Lower leg skin (tissue), 4 donors: Measurements from ENCODE around the gene EXOC7. TPM values are rescaled to one million over a fixed set of nuclear protein-coding genes. Genes with fewer than 3 reads are reported as not detected.
"Not testable (repeated sequence)": the region's sequence is repeated elsewhere in the genome, so short reads cannot be mapped to it uniquely, and the experiment has no call there.

Experiments
- DNase-seq, 2 donors: peaks; one replicate each; pipeline ENCODE4 v3.0.0-alpha.2; 2019; ENCODE audit warnings: low spot score in 2 of 2
- H3K4me3 ChIP-seq: fragments of 200-600 bp; sonication (generic); 2 replicates; pipeline ENCODE4 v1.5.1; 2017; ENCODE audit warnings: mild to moderate bottlenecking, low read depth; ENCODE audit not compliant: poor library complexity, severe bottlenecking
- CTCF ChIP-seq, 3 donors: fragments of 450-650 bp; IDR thresholded peaks; one replicate each; pipeline ENCODE4 v1.5.1; 2016; ENCODE audit warnings: antibody characterized with exemption in 3 of 3, mild to moderate bottlenecking in 3 of 3, moderate library complexity in 2 of 3
- POLR2A ChIP-seq, 2 donors: fragments of 450-650 bp; IDR thresholded peaks; one replicate each; pipeline ENCODE4 v1.6.1; 2016 to 2017; ENCODE audit warnings: antibody characterized with exemption in 2 of 2, mild to moderate bottlenecking in 1 of 2, moderate library complexity in 1 of 2
- WGBS, 2 donors: methylation state at CpG; one replicate each; pipeline ENCODE4 v1.1.5; 2018; 5-methylcytosine and 5-hydroxymethylcytosine counted together
- intact Hi-C: fragments of 100-400 bp; cut with DNase I; formaldehyde crosslinking; loops from one replicate; pipeline ENCODE4 v1.15.0; 2023; ENCODE audit warnings: low total_unique reads
- total RNA-seq, 4 donors: library from RNA; depleted of rRNA; stranded (reverse); fragments of >200 nt; gene quantifications; one replicate each; pipeline ENCODE4 v1.1.0, GENCODE V29; 2016

EXOC7 gene
- total RNA-seq, 4 donors from 2014 or later = 52.5 to 78.4 (median 72.3) TPM

- 77 to 86% methylated on average over 3 of the region's 3 CpGs for WGBS, 2 donors
- intact Hi-C loops = no loop called here
- no peak for TF ChIP-seq CTCF (IDR thresholded peaks at IDR 0.05)
- no peak for TF ChIP-seq POLR2A (IDR thresholded peaks at IDR 0.05)
- no peak overlapping the region for H3K4me3 ChIP-seq
- no peak for DNase-seq
Measured at GRCh38 chr17:76049239-76049638, 54.3 kb downstream of the EXOC7 start.

GRCh38 chr17:76048711-76049110 is 54.9 kb downstream of the EXOC7 start:
- TF ChIP-seq POLR2A (IDR thresholded peaks at IDR 0.05) (no peak), CTCF (IDR thresholded peaks at IDR 0.05) (no peak)
- no peak for DNase-seq
- WGBS, 2 donors = 72 to 79% methylated on average over 9 of the region's 9 CpGs
- intact Hi-C loops = no loop called here
- H3K4me3 ChIP-seq = no peak overlapping the region

GRCh38 chr17:76048025-76048605 is 55.5 kb downstream of the EXOC7 start:
- intact Hi-C loops = no loop called here
- no peak for TF ChIP-seq CTCF (IDR thresholded peaks at IDR 0.05)
- no peak for TF ChIP-seq POLR2A (IDR thresholded peaks at IDR 0.05)
- DNase-seq = no peak
- 76 to 87% methylated on average over 9 of the region's 9 CpGs for WGBS, 2 donors
- no peak overlapping the region for H3K4me3 ChIP-seq

- no peak for DNase-seq
- H3K4me3 ChIP-seq = no peak overlapping the region
- no peak for TF ChIP-seq CTCF (IDR thresholded peaks at IDR 0.05)
- TF ChIP-seq POLR2A (IDR thresholded peaks at IDR 0.05) = no peak
- WGBS, 2 donors = 73 to 85% methylated on average over 8 of the region's 8 CpGs
- intact Hi-C loops = no loop called here
Measured at GRCh38 chr17:76046064-76046463, 57.5 kb downstream of the EXOC7 start.

GRCh38 chr17:76044475-76045007 is 59.0 kb downstream of the EXOC7 start:
- intact Hi-C loops, H3K4me3 ChIP-seq, DNase-seq: not testable (repeated sequence)
- WGBS, 2 donors = 39 to 57% methylated on average over 11 of the region's 11 CpGs

GRCh38 chr17:76042868-76043267 is 60.7 kb downstream of the EXOC7 start:
- DNase-seq, intact Hi-C loops, H3K4me3 ChIP-seq: not testable (repeated sequence)
- WGBS, 2 donors = 95 to 96% methylated on average over 3 of the region's 3 CpGs

- intact Hi-C loops = no loop called here
- no peak for DNase-seq
- 69 to 82% methylated on average over 6 of the region's 6 CpGs for WGBS, 2 donors
- TF ChIP-seq CTCF (IDR thresholded peaks at IDR 0.05) (no peak), POLR2A (IDR thresholded peaks at IDR 0.05) (no peak)
- H3K4me3 ChIP-seq = no peak overlapping the region
Measured at GRCh38 chr17:76040376-76040775, 63.2 kb downstream of the EXOC7 start.
